Retinal pigment epithelial cell (primary cell): ENCODE results near the gene UBE3C.
"Not testable (repeated sequence)": the region's sequence is repeated elsewhere in the genome, so short reads cannot be mapped to it uniquely, and the experiment has no call there.

Experiments
- DNase-seq: peaks from one replicate; pipeline ENCODE4 v3.0.0-alpha.2; 2010; ENCODE audit warnings: low read depth
- H3K4me3 ChIP-seq: 2 replicates; pipeline ENCODE4 v1.5.1; 2011; ENCODE audit warnings: mild to moderate bottlenecking, low read length, control low read depth, moderate library complexity
- CTCF ChIP-seq: conservative IDR thresholded peaks from 2 replicates; pipeline ENCODE4 v1.5.1; 2011; ENCODE audit warnings: low read depth, low read length, control low read depth, inconsistent platforms

Gene UBE3C

GRCh38 chr7:157122800-157123495, 15.8 kb upstream of the UBE3C start:
- no peak overlapping the region for H3K4me3 ChIP-seq
- no peak for TF ChIP-seq CTCF
- DNase-seq: no peak

GRCh38 chr7:157124690-157125089, 14.0 kb upstream of the UBE3C start:
- DNase-seq: no peak
- H3K4me3 ChIP-seq: no peak overlapping the region
- TF ChIP-seq CTCF: no peak

GRCh38 chr7:157125376-157126223, 13.1 kb upstream of the UBE3C start:
- DNase-seq: no peak
- H3K4me3 ChIP-seq: no peak overlapping the region
- TF ChIP-seq CTCF: no peak

- TF ChIP-seq CTCF: no peak
- no peak for DNase-seq
Observed at GRCh38 chr7:157126921-157127320, 11.8 kb upstream of the UBE3C start.

GRCh38 chr7:157129200-157129599, 9.5 kb upstream of the UBE3C start:
- DNase-seq: no peak
- no peak overlapping the region for H3K4me3 ChIP-seq
- no peak for TF ChIP-seq CTCF

More at GRCh38 chr7:157126921-157127320, 11.8 kb upstream of the UBE3C start:
- H3K4me3 ChIP-seq: no peak overlapping the region

GRCh38 chr7:157129907-157130460, 8.7 kb upstream of the UBE3C start:
- no peak for DNase-seq
- TF ChIP-seq CTCF: no peak
- H3K4me3 ChIP-seq: no peak overlapping the region

GRCh38 chr7:157130849-157131248, 7.9 kb upstream of the UBE3C start:
- not testable (repeated sequence) for H3K4me3 ChIP-seq, DNase-seq
